Limb (tissue), 2 donors: Measurements from ENCODE around the gene P2RY6.

Experiments used
- DNase-seq, 2 donors: peaks; one replicate each; pipeline ENCODE4 v3.0.0-alpha.2; 2016; ENCODE audit errors: extremely low spot score in 2 of 2

Gene P2RY6, protein sequence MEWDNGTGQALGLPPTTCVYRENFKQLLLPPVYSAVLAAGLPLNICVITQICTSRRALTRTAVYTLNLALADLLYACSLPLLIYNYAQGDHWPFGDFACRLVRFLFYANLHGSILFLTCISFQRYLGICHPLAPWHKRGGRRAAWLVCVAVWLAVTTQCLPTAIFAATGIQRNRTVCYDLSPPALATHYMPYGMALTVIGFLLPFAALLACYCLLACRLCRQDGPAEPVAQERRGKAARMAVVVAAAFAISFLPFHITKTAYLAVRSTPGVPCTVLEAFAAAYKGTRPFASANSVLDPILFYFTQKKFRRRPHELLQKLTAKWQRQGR

DNA sequence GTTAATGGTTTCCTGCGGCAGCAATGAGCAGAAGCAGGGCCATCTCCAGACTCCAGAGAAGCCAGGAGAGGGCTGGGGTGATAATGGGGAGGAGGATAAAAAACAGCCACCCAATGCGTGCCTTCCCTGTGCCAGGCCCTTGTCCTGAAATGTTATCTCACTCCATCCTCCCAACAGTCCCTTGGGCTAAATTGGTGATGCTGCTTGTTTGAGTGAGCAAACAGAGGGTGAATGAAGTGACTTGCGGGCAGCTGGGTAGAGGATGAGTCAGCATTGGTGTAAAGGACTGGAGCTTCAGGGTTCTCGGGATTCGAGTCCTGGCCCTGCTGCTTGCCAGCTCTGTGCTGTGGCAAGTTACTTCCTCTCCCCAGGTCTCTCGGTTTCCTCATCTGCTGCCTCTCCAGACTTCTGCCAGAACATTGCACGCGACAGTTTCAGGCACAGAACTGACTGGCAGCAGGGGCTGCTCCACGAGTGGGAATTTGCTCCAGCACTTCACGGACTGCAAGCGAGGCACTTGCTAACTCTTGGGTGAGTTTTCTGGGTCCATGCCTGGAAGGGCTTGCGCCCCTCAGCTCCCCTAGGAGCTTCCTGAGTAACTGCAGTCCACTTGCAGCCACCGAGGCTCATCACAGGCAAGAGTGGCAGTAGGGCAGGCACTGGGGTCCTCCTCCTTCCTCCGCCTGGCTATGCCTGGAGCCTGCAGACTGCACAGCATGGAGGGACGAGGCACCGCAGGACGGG lies at the start of gene P2RY6:
P2RY6 (plus strand) TSS at position 403 of the 744 bp plus-strand sequence. CDS start 24,181 bp downstream, outside the sequence.
- peak in 1 of 2 donors; percentile 18 for DNase-seq

DNA sequence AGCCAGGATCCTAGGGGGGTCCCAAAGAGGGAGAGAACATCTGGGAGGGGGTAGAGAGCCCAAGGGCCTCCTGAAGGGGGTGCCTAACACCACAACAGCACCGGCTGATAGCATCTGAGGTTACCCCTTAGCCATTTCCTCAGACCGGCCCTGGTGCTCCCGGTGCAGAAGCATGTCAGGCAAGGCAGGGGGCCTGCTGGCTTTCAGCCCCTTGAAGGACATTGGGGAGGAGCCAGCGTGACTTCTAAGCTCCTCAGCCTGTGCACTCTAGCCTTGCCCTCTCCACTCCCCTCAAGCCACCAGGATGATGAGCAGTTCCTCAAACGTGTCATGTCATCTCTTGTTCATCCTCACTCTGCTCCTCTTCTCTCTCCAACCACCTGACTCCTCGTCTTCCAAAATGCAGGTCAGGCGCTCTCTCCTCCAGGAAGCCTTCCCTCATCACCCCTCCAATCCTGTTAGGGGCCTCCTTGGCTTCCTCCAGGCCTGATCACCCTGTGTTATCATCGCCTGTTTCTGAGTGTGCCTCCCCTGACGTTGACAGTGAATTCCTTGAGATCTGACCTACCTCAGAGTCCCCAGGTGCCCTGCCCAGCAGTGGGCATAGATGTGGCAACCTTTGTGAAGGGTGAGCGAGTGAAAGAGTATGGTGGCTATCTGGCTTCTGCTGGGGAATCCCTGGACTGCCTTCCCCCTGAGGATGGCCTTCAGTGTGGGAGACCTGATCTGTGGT lies 48.0 kb upstream of the P2RY6 start:
- no peak for DNase-seq

DNA sequence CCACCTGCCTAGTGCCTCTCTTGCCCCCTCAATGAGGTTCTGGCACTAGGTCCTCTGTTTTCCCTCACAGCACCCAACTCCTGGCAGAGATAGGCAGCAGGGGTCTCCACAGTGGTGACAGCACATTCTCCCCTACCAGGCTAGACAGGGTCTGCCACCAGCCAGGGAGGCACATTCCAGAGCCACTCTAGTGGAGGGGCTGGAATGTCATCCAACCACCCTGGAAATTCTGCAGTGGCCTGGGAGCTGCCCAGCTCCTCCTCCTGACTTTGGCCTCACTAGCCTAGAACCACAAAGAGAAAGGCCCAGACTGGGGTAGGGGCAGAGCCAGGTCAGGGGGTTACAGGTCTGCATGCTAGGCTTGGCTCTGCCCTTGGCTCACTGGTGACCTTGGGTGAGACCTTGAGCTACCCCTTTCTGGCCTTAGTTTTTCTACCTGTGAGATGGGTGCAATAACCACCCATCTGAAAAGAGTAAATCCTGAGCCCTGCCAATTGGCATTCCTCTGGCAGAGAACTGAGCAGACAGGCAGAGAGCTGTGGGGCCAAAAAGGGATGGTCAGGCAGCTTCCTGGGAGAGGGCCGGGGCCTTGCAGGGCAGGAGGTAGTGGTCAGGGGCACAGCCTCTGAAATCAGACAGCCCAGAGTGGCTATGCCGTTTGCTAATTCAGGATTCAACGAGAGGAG lies 47.0 kb upstream of the P2RY6 start:
- no peak for DNase-seq

DNA sequence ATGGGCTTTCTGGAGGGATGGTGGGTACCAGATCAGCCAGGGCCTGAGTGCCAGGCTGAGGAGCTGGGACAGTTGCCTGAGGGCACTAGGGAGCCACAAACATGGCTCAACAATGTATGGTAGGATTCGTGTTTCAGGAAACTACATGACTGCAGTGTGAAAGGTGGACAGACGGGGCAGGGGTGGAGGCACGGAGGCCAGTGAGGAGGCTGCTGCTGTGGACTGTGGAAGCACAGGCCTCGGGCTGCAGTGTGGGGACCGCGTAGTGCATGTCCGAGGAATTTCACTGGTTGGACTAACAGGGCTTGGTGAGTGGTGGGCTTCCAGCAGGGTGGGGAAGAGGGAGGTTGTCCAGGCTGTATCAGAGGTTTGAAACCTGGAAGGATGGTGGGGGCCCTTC lies 46.3 kb upstream of the P2RY6 start:
- no peak for DNase-seq

DNA sequence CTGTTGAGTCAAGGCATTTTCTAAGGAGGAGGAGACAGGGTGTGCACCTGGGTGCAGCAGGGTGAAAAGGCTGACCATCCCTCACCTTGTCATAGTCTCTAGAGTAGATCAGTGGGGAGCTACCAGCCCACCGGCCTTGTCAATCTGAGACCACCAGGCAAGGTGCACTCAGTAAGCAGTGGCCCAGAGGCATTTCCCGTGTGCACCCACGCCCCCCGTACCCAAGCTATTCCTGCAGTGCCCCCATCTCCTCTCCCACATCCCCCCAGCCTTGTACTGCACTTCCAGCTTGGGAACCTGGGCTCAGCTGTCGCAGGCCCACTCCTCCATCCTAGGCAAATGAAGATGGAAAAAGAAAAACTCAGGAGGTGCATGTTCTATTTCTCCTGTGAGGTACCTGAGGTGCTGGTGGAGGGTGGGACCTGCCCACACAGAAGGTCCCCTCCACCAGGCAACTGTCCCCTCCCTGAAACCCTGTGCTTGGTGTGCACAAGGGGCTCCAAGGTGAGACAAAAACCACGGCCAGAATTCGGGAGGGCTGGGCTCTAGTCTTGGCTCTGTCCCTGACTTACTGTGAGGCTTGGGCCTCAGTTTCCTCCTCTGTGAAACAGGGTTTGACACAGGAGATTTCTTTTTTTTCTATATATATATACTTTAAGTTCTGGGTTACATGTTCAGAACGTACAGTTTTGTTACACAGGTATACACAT lies 45.7 kb upstream of the P2RY6 start:
- DNase-seq = no peak

DNA sequence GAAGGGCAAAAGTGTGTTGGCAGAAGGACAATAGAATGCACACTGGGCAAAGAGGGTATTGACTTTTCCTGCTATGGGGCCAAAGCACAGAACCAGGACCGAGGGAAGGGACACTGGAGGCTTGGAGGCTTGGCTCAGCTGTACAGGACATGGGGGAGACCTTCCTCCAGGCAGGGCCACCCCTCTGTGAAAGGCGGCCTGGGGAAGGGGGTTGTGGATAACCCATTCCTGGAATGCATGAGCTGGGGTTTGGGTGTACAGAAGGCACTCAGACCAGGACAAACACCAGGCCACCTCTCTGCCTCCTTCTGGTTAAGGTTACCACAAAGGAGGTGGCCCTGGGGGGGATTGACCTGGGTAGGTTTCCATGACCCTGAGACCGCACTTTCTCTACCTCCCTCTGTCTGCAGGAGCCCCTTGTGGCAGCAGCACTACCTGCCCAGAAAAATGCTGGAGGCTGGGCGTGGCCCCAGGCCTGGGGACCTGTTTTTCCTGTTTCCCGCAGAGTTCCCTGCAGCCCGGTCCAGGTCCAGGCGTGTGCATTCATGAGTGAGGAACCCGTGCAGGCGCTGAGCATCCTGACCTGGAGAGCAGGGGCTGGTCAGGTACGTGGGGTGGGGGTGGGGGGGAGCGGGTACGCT lies 44.4 kb upstream of the P2RY6 start:
- no peak for DNase-seq

DNA sequence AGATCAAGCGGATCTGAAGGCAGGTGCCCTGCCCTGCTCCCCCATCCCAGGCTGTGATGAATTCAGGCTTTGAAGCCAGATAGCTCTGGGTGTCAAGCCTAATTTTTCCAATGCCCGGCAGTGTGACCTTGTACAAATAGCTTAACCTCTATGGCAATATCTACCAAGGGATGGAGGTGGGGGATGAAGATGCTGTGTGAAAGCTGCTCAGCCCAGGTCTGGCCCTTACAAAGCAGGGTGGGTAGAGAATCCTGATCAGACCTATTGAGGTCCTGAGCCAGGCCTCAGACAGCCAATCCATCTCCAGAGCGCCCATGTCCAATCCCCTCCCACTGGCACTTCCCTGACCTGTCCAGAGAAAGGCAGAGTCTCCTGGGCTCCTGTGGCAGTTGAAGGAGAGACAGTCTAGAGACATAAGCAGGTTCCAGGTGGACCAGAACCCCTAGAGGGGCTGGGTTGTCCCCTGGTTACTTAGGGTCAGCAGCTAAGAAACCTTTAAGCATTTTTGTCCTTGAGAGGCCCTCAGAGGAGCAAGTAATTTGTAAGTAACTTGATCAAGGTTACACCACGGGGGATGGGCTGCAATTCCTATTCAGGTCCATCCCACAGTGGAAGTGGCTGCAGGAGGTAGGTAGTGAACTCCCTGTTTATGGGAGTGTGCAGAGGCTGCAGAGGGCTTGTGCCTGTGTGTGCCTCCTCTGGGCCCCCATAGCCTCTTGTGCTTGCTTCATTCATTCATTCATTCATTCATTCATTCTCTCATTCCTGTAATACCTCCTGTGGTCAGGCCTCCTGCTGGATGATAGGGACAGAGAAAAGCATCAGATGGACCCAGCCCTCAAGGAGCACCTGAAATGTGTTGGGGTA lies 43.6 kb upstream of the P2RY6 start:
- no peak for DNase-seq

DNA sequence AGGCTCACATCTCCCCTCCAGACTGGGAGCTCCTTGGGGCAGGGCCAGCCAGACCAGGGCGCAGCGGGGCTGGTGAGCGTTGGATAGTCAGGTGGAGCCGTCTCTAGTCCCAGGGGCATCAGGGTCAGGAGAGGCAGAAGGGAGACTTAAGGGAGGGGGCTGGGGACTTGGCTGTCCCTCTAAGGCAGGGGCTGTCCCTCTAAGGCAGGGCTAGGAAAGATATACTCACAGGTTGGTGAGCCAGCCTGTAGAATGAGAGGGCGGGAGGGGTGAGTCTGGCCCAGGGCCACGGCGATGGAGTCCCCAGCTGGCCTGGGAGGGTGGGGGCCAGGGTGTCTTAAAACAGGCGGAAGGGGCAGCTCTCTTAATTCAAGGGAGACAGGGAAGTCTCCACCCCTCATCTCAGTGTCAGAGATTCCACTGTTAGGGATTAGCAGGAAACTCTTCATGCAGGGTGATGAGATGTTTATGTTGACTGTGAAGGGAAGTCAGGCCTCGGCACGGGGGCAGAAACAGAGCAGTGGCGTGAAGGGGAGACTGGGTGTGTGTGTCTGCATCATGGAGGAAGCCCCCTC lies 42.7 kb upstream of the P2RY6 start:
- DNase-seq = peak; percentile 13 to 47

DNA sequence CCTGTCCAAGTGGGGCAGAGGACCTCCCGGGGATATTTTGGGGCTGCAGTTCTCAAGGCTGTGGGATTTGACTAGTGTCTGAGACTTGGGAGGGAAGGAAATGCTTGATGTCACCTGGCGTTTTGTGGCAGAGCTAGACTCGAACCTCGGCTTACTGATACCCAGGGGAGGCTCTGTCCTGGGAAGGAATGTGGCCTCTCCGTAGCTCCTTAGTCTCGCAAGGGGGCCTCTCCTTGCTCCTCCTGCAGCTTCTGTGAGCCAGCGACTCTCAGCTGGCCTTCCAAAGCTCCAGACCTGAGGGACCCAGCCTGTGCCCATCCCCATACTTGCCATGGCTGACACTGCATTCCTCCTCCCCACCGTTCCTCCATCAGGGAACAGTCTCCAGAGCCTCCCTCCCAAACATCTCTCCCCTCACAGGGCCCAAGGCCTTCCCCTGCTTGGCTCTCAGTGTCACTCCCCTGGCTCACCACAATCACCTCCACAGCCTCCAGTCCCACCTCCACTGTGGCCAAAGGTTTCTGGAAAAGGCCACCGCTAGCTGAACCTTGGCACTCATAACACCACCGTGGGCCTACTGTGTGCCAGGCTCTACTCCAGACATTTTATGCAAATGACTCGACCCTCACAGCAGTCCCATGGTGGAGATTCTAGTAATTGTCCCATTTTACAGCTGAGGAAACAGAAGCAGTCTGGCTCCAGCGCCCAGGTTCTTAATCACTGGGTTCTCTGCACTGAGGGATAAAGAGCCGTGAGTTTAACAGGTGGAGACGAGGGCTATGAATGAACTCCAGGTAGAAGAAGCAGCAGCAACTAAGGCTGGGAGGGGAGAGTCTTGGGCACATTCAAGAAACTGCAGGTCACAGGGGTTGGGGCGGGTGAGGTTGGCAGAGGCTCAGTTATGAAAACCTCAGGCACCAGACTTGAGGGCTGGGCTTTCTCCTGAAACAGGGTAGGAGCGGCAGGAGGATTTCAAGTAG lies 42.0 kb upstream of the P2RY6 start:
- peak in 1 of 2 donors; percentile 14 for DNase-seq

DNA sequence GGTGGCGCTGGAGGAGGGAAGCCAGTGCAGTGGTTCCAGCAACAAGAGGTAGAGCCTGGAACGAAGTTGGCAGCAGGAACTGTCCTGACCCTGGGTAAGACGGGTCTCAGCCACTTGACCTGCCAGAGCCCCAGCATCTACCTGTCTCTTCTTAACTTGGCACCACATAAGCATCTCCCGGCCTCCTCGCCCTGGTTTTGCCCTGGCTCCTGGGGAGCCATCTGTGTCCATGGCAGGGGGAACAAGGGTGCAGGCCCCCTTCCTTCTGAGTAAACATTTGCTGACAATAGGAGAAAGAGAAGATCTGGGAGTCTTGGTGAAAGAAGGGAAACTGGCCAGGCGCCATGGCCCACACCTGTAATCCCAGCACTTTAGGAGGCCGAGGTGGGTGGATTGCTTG lies 41.2 kb upstream of the P2RY6 start:
- peak in 1 of 2 donors; percentile 17 for DNase-seq

DNA sequence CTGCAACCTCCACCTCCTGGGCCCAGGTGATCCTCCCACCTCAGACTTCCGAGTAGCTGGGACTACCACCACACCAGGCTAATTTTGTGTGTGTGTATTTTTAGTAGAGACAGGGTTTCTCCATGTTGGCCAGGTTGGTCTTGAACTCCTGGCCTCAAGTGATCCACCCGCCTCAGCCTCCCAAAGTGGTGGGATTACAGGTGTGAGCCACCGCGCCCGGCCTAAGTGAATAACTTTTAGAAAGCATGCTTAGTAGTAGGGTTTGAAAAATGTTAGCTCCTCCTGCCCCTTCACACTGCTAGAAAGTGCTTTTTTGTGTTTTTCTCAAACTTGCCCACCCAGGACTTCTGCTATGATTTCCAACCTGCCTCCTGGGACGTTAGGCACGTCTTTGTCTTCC lies 39.7 kb upstream of the P2RY6 start:
- peak in 1 of 2 donors; percentile 3 for DNase-seq

DNA sequence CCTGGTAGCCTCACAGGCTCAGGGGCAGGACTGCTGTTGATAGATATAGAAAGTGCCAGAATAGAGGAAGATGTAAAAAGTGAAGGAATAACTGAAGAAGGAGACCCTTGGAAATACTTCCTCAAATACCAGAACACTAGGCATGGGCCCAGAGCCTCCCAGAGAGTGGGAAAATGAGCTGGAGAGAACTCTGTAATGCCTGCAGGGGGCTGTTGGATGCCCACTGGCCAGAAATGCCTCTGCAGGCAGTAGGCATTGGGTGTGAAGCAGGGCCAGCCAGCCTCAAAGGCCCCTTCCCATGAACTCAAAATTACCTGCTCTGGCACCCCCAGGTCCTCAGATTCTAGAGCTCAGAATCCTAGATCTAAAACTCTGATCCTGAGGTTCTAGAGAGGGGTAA lies 38.9 kb upstream of the P2RY6 start:
- peak in 1 of 2 donors; percentile 12 for DNase-seq

DNA sequence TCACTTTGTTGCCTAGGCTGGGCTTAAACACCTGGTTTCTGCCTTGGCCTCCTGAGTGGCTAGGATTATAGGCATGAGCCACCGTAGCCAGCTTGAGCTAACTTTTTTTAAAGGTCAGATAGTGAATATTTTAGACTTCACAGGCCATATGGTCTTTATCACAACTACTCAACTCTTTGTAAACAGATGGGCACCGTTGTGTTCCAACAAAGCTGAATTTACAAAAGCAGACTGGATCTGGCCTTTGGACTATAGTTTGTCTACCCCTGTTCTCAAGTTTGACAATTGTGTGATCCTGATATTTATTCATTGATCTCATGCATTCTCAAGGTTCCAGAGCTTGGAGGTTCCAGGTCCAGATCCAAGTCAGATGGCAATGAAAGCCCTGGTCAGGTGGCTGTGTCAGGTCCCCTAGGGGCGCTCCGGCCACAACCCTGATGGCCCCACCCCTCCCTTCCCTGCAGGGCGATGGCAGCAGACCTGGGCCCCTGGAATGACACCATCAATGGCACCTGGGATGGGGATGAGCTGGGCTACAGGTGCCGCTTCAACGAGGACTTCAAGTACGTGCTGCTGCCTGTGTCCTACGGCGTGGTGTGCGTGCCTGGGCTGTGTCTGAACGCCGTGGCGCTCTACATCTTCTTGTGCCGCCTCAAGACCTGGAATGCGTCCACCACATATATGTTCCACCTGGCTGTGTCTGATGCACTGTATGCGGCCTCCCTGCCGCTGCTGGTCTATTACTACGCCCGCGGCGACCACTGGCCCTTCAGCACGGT lies 38.3 kb upstream of the P2RY6 start:
- DNase-seq = peak in 1 of 2 donors; percentile 14

DNA sequence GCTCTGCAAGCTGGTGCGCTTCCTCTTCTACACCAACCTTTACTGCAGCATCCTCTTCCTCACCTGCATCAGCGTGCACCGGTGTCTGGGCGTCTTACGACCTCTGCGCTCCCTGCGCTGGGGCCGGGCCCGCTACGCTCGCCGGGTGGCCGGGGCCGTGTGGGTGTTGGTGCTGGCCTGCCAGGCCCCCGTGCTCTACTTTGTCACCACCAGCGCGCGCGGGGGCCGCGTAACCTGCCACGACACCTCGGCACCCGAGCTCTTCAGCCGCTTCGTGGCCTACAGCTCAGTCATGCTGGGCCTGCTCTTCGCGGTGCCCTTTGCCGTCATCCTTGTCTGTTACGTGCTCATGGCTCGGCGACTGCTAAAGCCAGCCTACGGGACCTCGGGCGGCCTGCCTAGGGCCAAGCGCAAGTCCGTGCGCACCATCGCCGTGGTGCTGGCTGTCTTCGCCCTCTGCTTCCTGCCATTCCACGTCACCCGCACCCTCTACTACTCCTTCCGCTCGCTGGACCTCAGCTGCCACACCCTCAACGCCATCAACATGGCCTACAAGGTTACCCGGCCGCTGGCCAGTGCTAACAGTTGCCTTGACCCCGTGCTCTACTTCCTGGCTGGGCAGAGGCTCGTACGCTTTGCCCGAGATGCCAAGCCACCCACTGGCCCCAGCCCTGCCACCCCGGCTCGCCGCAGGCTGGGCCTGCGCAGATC lies 37.5 kb upstream of the P2RY6 start:
- DNase-seq = no peak

DNA sequence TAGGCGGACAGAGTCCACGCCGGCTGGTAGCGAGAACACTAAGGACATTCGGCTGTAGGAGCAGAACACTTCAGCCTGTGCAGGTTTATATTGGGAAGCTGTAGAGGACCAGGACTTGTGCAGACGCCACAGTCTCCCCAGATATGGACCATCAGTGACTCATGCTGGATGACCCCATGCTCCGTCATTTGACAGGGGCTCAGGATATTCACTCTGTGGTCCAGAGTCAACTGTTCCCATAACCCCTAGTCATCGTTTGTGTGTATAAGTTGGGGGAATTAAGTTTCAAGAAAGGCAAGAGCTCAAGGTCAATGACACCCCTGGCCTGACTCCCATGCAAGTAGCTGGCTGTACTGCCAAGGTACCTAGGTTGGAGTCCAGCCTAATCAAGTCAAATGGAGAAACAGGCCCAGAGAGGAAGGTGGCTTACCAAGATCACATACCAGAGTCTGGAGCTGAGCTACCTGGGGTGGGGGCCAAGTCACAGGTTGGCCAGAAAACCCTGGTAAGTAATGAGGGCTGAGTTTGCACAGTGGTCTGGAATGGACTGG lies 36.8 kb upstream of the P2RY6 start:
- no peak for DNase-seq

DNA sequence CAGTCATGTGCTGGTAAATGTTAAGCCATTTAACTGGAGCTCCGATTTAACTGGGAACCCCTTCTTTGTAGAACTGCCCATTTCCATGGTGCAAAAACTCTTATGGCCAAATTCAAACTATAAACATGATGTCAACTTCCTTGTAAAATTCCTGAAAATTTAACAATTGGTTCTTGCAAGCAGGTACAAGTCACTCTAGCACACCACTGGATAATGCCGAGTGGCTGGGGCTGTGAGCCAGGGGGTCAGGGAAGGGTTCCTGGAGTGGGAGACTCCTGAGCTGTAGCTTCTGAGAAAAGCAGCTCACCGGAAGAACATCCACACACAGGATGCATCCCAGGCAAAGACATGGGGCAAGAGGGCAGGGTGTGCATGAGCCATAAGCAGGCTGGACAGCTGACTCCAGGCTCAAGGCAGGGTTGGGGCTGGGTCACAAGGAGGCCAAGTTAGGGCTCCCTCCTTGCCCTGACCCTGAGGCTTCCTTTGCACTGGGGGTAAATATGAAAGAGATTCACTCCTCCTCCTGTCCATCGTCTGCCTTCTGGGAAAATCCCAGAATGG lies 35.9 kb upstream of the P2RY6 start:
- DNase-seq = no peak
